ENCODE data around the gene DPP9. TPM values are rescaled to one million over a fixed set of nuclear protein-coding genes. Genes with fewer than 3 reads are reported as not detected.

DPP9 gene
- total RNA-seq, 1 donor from 2014 or later: 53.8 TPM

DNA sequence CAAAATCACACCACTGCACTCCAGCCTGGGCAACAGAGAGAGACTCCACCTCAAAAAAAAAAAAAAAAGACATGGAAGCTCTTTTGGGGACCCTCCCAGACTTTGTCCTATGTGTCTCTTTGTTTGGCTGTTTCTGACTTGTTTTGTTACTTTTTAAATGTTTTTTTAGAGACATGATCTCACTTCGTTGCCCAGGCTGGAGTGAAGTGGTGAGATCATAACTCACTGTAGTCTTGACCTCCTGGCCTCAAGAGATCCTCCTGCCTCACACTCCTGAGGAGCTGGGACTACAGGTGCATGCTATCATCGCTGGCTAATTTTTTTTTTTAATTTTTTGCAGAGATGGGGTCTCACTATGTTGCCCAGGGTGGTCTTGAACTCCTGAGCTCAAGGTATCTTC lies 16.4 kb upstream of the DPP9 start:
- H3K27me3 ChIP-seq: no peaks in the 10 kb centered on the region
- TF ChIP-seq, protein P1, sequence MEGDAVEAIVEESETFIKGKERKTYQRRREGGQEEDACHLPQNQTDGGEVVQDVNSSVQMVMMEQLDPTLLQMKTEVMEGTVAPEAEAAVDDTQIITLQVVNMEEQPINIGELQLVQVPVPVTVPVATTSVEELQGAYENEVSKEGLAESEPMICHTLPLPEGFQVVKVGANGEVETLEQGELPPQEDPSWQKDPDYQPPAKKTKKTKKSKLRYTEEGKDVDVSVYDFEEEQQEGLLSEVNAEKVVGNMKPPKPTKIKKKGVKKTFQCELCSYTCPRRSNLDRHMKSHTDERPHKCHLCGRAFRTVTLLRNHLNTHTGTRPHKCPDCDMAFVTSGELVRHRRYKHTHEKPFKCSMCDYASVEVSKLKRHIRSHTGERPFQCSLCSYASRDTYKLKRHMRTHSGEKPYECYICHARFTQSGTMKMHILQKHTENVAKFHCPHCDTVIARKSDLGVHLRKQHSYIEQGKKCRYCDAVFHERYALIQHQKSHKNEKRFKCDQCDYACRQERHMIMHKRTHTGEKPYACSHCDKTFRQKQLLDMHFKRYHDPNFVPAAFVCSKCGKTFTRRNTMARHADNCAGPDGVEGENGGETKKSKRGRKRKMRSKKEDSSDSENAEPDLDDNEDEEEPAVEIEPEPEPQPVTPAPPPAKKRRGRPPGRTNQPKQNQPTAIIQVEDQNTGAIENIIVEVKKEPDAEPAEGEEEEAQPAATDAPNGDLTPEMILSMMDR (IDR thresholded peaks at IDR 0.05): no peak
- TF ChIP-seq POLR2AphosphoS5 (IDR thresholded peaks at IDR 0.05; ENCODE audit: insufficient read depth in 1 of 2, low read depth in 1 of 2): no peak
- TF ChIP-seq POLR2A (IDR thresholded peaks at IDR 0.05): no peak
- no peak for DNase-seq (ENCODE audit: extremely low spot score in 2 of 2)
- no peak overlapping the region for H3K4me3 ChIP-seq
- H3K9me3 ChIP-seq: no peaks in the 10 kb centered on the region
- H3K36me3 ChIP-seq: no peaks in the 10 kb centered on the region
- H3K4me1 ChIP-seq: peaks cover 19% of the 10 kb centered on the region
- intact Hi-C loops (cut with DNase I): no loop called here
- no peak overlapping the region for H3K27ac ChIP-seq

GRCh38 chr19:4738734-4739133 lies 15.1 kb upstream of the DPP9 start:
- Histone ChIP-seq H3K36me3 (no peaks in the 10 kb centered on the region), H3K4me3 (no peak overlapping the region), H3K27me3 (no peaks in the 10 kb centered on the region), H3K27ac (no peak overlapping the region), H3K4me1 (peaks cover 8% of the 10 kb centered on the region), H3K9me3 (no peaks in the 10 kb centered on the region)
- no peak for DNase-seq (ENCODE audit: extremely low spot score in 2 of 2)
- TF ChIP-seq, protein P1 (IDR thresholded peaks at IDR 0.05): no peak
- TF ChIP-seq POLR2A (IDR thresholded peaks at IDR 0.05) (no peak), POLR2AphosphoS5 (IDR thresholded peaks at IDR 0.05; ENCODE audit: insufficient read depth in 1 of 2, low read depth in 1 of 2) (no peak)
- intact Hi-C loops (cut with DNase I): loop anchor here (5.0 kb wide), 1 partner anchor 49 kb away; no protein-coding TSS in a partner anchor

- no peak for DNase-seq (ENCODE audit: extremely low spot score in 2 of 2)
- H3K9me3 ChIP-seq: no peaks in the 10 kb centered on the region
- no peak overlapping the region for H3K27ac ChIP-seq
- H3K4me1 ChIP-seq: peaks cover 8% of the 10 kb centered on the region
- H3K36me3 ChIP-seq: no peaks in the 10 kb centered on the region
- intact Hi-C loops (cut with DNase I): loop anchor here (5.0 kb wide), 1 partner anchor 49 kb away; no protein-coding TSS in a partner anchor
- no peaks in the 10 kb centered on the region for H3K27me3 ChIP-seq
- TF ChIP-seq, protein P1 (IDR thresholded peaks at IDR 0.05): no peak
- TF ChIP-seq POLR2AphosphoS5 (IDR thresholded peaks at IDR 0.05; ENCODE audit: insufficient read depth in 1 of 2, low read depth in 1 of 2): no peak
- TF ChIP-seq POLR2A (IDR thresholded peaks at IDR 0.05): no peak
- no peak overlapping the region for H3K4me3 ChIP-seq
These were observed 14.4 kb upstream of the DPP9 start for GRCh38 chr19:4737955-4738600.

DNA sequence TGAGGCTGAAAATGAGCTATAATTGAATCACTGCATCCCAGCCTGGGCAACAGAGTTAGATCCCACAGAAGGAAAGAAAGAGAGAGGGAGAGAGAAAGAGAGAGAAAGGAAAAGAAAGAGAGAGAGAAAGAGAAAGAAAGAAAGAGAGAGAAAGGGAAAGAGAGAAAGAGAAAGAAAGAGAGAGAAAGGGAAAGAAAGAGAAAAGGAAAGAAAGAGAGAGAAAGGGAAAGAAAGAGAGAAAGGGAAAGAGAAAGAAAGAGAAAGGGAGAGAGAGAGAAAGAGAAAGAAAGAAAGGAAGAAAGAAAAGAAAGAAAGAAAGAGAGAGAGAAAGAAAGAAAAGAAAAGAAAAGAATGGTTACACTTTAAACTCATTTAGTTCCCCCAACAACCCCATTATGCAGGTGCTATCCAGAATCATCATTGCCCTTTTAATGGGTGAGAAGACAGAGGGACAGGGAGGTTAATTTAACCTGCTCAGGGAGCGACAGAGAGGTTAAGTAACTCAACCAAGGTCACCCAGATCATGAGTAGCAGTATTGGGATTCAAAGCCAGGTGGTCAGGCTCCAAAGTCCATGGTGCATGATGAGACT lies 10.2 kb upstream of the DPP9 start:
- H3K9me3 ChIP-seq: no peaks in the 10 kb centered on the region
- no peak for DNase-seq (ENCODE audit: extremely low spot score in 2 of 2)
- H3K4me1 ChIP-seq: no peaks in the 10 kb centered on the region
- no peak for TF ChIP-seq POLR2AphosphoS5 (IDR thresholded peaks at IDR 0.05; ENCODE audit: insufficient read depth in 1 of 2, low read depth in 1 of 2)
- H3K4me3 ChIP-seq: no peak overlapping the region
- H3K27ac ChIP-seq: no peak overlapping the region
- intact Hi-C loops (cut with DNase I): no loop called here
- H3K27me3 ChIP-seq: no peaks in the 10 kb centered on the region
- no peaks in the 10 kb centered on the region for H3K36me3 ChIP-seq

- intact Hi-C loops (cut with DNase I): no loop called here
- no peak overlapping the region for H3K27ac ChIP-seq
- no peak overlapping the region for H3K4me3 ChIP-seq
- H3K36me3 ChIP-seq: no peaks in the 10 kb centered on the region
- H3K9me3 ChIP-seq: no peaks in the 10 kb centered on the region
- no peaks in the 10 kb centered on the region for H3K4me1 ChIP-seq
- no peak for DNase-seq (ENCODE audit: extremely low spot score in 2 of 2)
- no peaks in the 10 kb centered on the region for H3K27me3 ChIP-seq
- TF ChIP-seq POLR2A (IDR thresholded peaks at IDR 0.05): no peak
- no peak for TF ChIP-seq POLR2AphosphoS5 (IDR thresholded peaks at IDR 0.05; ENCODE audit: insufficient read depth in 1 of 2, low read depth in 1 of 2)
- TF ChIP-seq, protein P1 (IDR thresholded peaks at IDR 0.05): peak; percentile 37 to 60 (median 53)
These were observed 9.1 kb upstream of the DPP9 start for GRCh38 chr19:4732680-4733114.
